Measurements from ENCODE around the gene DCLK1. TPM values are rescaled to one million over a fixed set of nuclear protein-coding genes. Genes with fewer than 3 reads are reported as not detected.

DCLK1 gene
- total RNA-seq, 1 experiment from 2014 or later = not detected

GRCh38 chr13:36033035-36033434 lies 98.1 kb downstream of the DCLK1 start:
- no peak overlapping the region for H3K27ac ChIP-seq (ENCODE audit: low read length)
- DNase-seq (ENCODE audit: low read depth, low spot score) (no peak), ATAC-seq (no peak)
- TF ChIP-seq REST (IDR thresholded peaks at IDR 0.05; ENCODE audit: insufficient read depth in 1 of 2, low read depth in 2 of 2, low read length in 1 of 2) (no peak), SIN3A (IDR thresholded peaks at IDR 0.05; ENCODE audit: borderline replicate concordance, insufficient read depth, low read depth, low read length) (no peak), TCF7L2 (IDR thresholded peaks at IDR 0.05; ENCODE audit: low read depth, low read length) (no peak), POLR2AphosphoS5 (IDR thresholded peaks at IDR 0.05; ENCODE audit: low read depth, low read length) (no peak), CTCF (IDR thresholded peaks at IDR 0.05) (no peak)
- no peaks in the 10 kb centered on the region for H3K9me3 ChIP-seq (ENCODE audit: control insufficient read depth, insufficient read depth, low read depth, low read length)
- in situ Hi-C loops (cut with HindIII; ENCODE audit: low pct_unique_long_range_greater_than_20kb, low sequenced_read_pairs) = no loop called here
- BruUV-seq (replicated peaks) = no TSS peak
- H3K27me3 ChIP-seq (ENCODE audit: control insufficient read depth, insufficient read depth, low read length) = no peaks in the 10 kb centered on the region
- intact Hi-C loops (cut with micrococcal nuclease; ENCODE audit: unreplicated experiment) = no loop called here
- H3K4me3 ChIP-seq (ENCODE audit: low read depth in 2 of 2, low read length in 2 of 2) = no peak overlapping the region
- H3K4me1 ChIP-seq (ENCODE audit: control insufficient read depth, insufficient read depth, low read length) = no peaks in the 10 kb centered on the region
- CTCF ChIA-PET = no interaction called here
- H3K36me3 ChIP-seq (ENCODE audit: control insufficient read depth, insufficient read depth, low read length) = no peaks in the 10 kb centered on the region
- POLR2A ChIA-PET = no interaction called here

- CTCF ChIA-PET = no interaction called here
- in situ Hi-C loops (cut with HindIII; ENCODE audit: low pct_unique_long_range_greater_than_20kb, low sequenced_read_pairs) = no loop called here
Observed at GRCh38 chr13:36031490-36031889, 99.7 kb downstream of the DCLK1 start.

More at GRCh38 chr13:36031490-36031889, 99.7 kb downstream of the DCLK1 start:
- POLR2A ChIA-PET = no interaction called here
- no peak for DNase-seq (ENCODE audit: low read depth, low spot score)
- TF ChIP-seq REST (IDR thresholded peaks at IDR 0.05; ENCODE audit: insufficient read depth in 1 of 2, low read depth in 2 of 2, low read length in 1 of 2) (no peak), SIN3A (IDR thresholded peaks at IDR 0.05; ENCODE audit: borderline replicate concordance, insufficient read depth, low read depth, low read length) (no peak), POLR2AphosphoS5 (IDR thresholded peaks at IDR 0.05; ENCODE audit: low read depth, low read length) (no peak), CTCF (IDR thresholded peaks at IDR 0.05) (no peak), TCF7L2 (IDR thresholded peaks at IDR 0.05; ENCODE audit: low read depth, low read length) (no peak)
- Histone ChIP-seq H3K9me3 (ENCODE audit: control insufficient read depth, insufficient read depth, low read depth, low read length) (no peaks in the 10 kb centered on the region), H3K27ac (ENCODE audit: low read length) (no peak overlapping the region), H3K4me1 (ENCODE audit: control insufficient read depth, insufficient read depth, low read length) (no peaks in the 10 kb centered on the region), H3K27me3 (ENCODE audit: control insufficient read depth, insufficient read depth, low read length) (no peaks in the 10 kb centered on the region), H3K4me3 (ENCODE audit: low read depth in 2 of 2, low read length in 2 of 2) (no peak overlapping the region), H3K36me3 (ENCODE audit: control insufficient read depth, insufficient read depth, low read length) (no peaks in the 10 kb centered on the region)
- ATAC-seq = no peak
- intact Hi-C loops (cut with micrococcal nuclease; ENCODE audit: unreplicated experiment) = no loop called here
- BruUV-seq (replicated peaks) = no TSS peak
